IMR-90 (cell line): Measurements from ENCODE around the gene SERBP1. TPM values are rescaled to one million over a fixed set of nuclear protein-coding genes. Genes with fewer than 3 reads are reported as not detected.

Experiments
- ATAC-seq: fragments of 200-7000 bp; cut with Tn5 transposase; 2 replicates; pipeline ENCODE4 v1.9.1; 2020; ENCODE audit warnings: low read depth, mild to moderate bottlenecking, moderate library complexity
- BruUV-seq: library from RNA; stranded (reverse); fragments of 400-500 nt; replicated peaks from 2 replicates; lab custom pipeline; 2021; lab: Mats Ljungman, UMichigan
- CTCF ChIA-PET: fragments of 300-600 bp; formaldehyde crosslinking; extraction: SDS; loops from one replicate; lab custom pipeline; 2021; ENCODE audit warnings: antibody characterized with exemption; lab: Yijun Ruan, JAX
- POLR2A ChIA-PET: fragments of 300-600 bp; sonication (Branson Sonifier 250); formaldehyde crosslinking; loops from one replicate; lab custom pipeline; 2022; ENCODE audit warnings: antibody characterized with exemption; ENCODE audit not compliant: unreplicated experiment; lab: Charles Lee
- DNase-seq: peaks from one replicate; pipeline ENCODE4 v3.0.0; 2013
- H2AFZ ChIP-seq: replicated peaks from 2 replicates; pipeline ENCODE3; 2013; ENCODE audit warnings: low read length, mild to moderate bottlenecking; ENCODE audit not compliant: poor library complexity
- H2AK5ac ChIP-seq: 2 replicates; pipeline ENCODE4 v1.6.1; 2013; ENCODE audit warnings: low read depth, low read length, inconsistent platforms
- H2AK9ac ChIP-seq: replicated peaks from 2 replicates; pipeline ENCODE3; 2013; ENCODE audit warnings: mild to moderate bottlenecking, low read depth, low read length, moderate library complexity; ENCODE audit not compliant: poor library complexity
- H2BK120ac ChIP-seq: 2 replicates; pipeline ENCODE4 v1.6.1; 2013; ENCODE audit warnings: low read depth, low read length, inconsistent platforms
- H2BK15ac ChIP-seq: 3 replicates; pipeline ENCODE4 v1.6.1; 2013; ENCODE audit warnings: low read depth, low read length, inconsistent platforms
- H2BK20ac ChIP-seq: 2 replicates; pipeline ENCODE4 v1.6.1; 2013; ENCODE audit warnings: low read depth, mild to moderate bottlenecking, inconsistent platforms, low read length, moderate library complexity
- H2BK5ac ChIP-seq: 2 replicates; pipeline ENCODE4 v1.6.1; 2013; ENCODE audit warnings: mild to moderate bottlenecking, low read depth, low read length, inconsistent platforms; ENCODE audit not compliant: poor library complexity, severe bottlenecking
- H3K14ac ChIP-seq: replicated peaks from 2 replicates; pipeline ENCODE4 v1.6.1; 2013; ENCODE audit warnings: low read depth, low read length, inconsistent platforms
- H3K18ac ChIP-seq: 2 replicates; pipeline ENCODE4 v1.6.1; 2013; ENCODE audit warnings: low read depth, low read length, control low read depth
- H3K23ac ChIP-seq: 2 replicates; pipeline ENCODE4 v1.6.1; 2013; ENCODE audit warnings: low read depth, low read length, inconsistent platforms
- H3K27ac ChIP-seq: 2 replicates; pipeline ENCODE4 v1.5.1; 2013; ENCODE audit warnings: mild to moderate bottlenecking, control low read depth, low read length; ENCODE audit not compliant: insufficient read depth
- H3K27me3 ChIP-seq: 2 replicates; pipeline ENCODE4 v1.6.1; 2013; ENCODE audit warnings: low read length; ENCODE audit not compliant: control insufficient read depth, insufficient read depth
- H3K36me3 ChIP-seq: 2 replicates; pipeline ENCODE4 v1.6.1; 2013; ENCODE audit warnings: low read length, mixed read lengths; ENCODE audit not compliant: control insufficient read depth, insufficient read depth
- H3K4ac ChIP-seq: 2 replicates; pipeline ENCODE4 v1.6.1; 2013; ENCODE audit warnings: low read depth, low read length, inconsistent platforms
- H3K4me1 ChIP-seq: 2 replicates; pipeline ENCODE4 v1.6.1; 2013; ENCODE audit warnings: low read length, mixed read lengths; ENCODE audit not compliant: control insufficient read depth, insufficient read depth
- H3K4me2 ChIP-seq: 2 replicates; pipeline ENCODE4 v1.6.1; 2013; ENCODE audit warnings: low read depth, mild to moderate bottlenecking, control low read depth, low read length, moderate library complexity
- H3K4me3 ChIP-seq: 2 replicates; pipeline ENCODE4 v1.5.1; 2013; ENCODE audit warnings: low read depth, mild to moderate bottlenecking, control low read depth, low read length, moderate library complexity; ENCODE audit not compliant: insufficient read depth
- H3K56ac ChIP-seq: 2 replicates; pipeline ENCODE4 v1.6.1; 2013; ENCODE audit warnings: low read length, inconsistent platforms; ENCODE audit not compliant: insufficient read depth; ENCODE audit errors: extremely low read depth
- H3K79me1 ChIP-seq, 2 experiments: 2 replicates each; pipeline ENCODE4 v1.6.1; 2013; ENCODE audit warnings: low read length in 2 of 2, inconsistent platforms in 1 of 2, low read depth in 1 of 2
- H3K9ac ChIP-seq: 2 replicates; pipeline ENCODE4 v1.6.1; 2013; ENCODE audit warnings: low read depth, low read length, control low read depth
- H3K9me1 ChIP-seq: 2 replicates; pipeline ENCODE4 v1.6.1; 2013; ENCODE audit warnings: low read length, inconsistent platforms; ENCODE audit not compliant: insufficient read depth
- H3K9me3 ChIP-seq: 2 replicates; pipeline ENCODE4 v1.6.1; 2013; ENCODE audit warnings: low read length; ENCODE audit not compliant: control insufficient read depth, insufficient read depth
- H4K20me1 ChIP-seq: 2 replicates; pipeline ENCODE4 v1.6.1; 2013; ENCODE audit warnings: low read length, inconsistent platforms; ENCODE audit not compliant: insufficient read depth
- H4K5ac ChIP-seq: 2 replicates; pipeline ENCODE4 v1.6.1; 2013; ENCODE audit warnings: mild to moderate bottlenecking, low read depth, low read length, control low read depth
- H4K8ac ChIP-seq, 2 experiments: 2 replicates each; pipeline ENCODE4 v1.6.1; 2013; ENCODE audit warnings: low read depth in 2 of 2, low read length in 2 of 2, control low read depth in 1 of 2, inconsistent platforms in 1 of 2
- H4K91ac ChIP-seq: 2 replicates; pipeline ENCODE4 v1.6.1; 2013; ENCODE audit warnings: low read depth, low read length, inconsistent platforms; ENCODE audit not compliant: insufficient read depth
- BHLHE40 ChIP-seq: fragments of 150-350 bp; IDR thresholded peaks from 2 replicates; pipeline ENCODE4 v1.6.1; 2016; ENCODE audit warnings: mild to moderate bottlenecking, low read depth, low read length
- CEBPB ChIP-seq: IDR thresholded peaks from 2 replicates; pipeline ENCODE4 v1.6.1; 2012; ENCODE audit warnings: low read depth, low read length, improper control_type of control experiment
- CHD1 ChIP-seq: IDR thresholded peaks from 2 replicates; pipeline ENCODE4 v1.6.1; 2012; ENCODE audit warnings: low read depth, low read length, improper control_type of control experiment
- FOS ChIP-seq: fragments of 150-350 bp; IDR thresholded peaks from 2 replicates; pipeline ENCODE4 v1.6.1; 2016; ENCODE audit warnings: low read depth, low read length
- MAFK ChIP-seq: IDR thresholded peaks from 2 replicates; pipeline ENCODE4 v1.6.1; 2012; ENCODE audit warnings: low read depth, low read length, improper control_type of control experiment
- MAZ ChIP-seq: IDR thresholded peaks from 2 replicates; pipeline ENCODE4 v1.6.1; 2012; ENCODE audit warnings: low read depth, mild to moderate bottlenecking, low read length, improper control_type of control experiment, moderate library complexity, borderline replicate concordance
- MXI1 ChIP-seq: IDR thresholded peaks from 2 replicates; pipeline ENCODE4 v1.6.1; 2012; ENCODE audit warnings: low read depth, mild to moderate bottlenecking, low read length, moderate library complexity, borderline replicate concordance
- POLR2A ChIP-seq: IDR thresholded peaks from 2 replicates; pipeline ENCODE4 v1.6.1; 2012; ENCODE audit warnings: mild to moderate bottlenecking, low read depth, low read length
- RAD21 ChIP-seq: IDR thresholded peaks from 2 replicates; pipeline ENCODE4 v1.6.1; 2012; ENCODE audit warnings: low read length, improper control_type of control experiment
- RCOR1 ChIP-seq: IDR thresholded peaks from 2 replicates; pipeline ENCODE4 v1.6.1; 2012; ENCODE audit warnings: mild to moderate bottlenecking, low read length, improper control_type of control experiment; ENCODE audit not compliant: insufficient replicate concordance
- RFX5 ChIP-seq: IDR thresholded peaks from 2 replicates; pipeline ENCODE4 v1.8.0; 2012; ENCODE audit warnings: low read depth, mild to moderate bottlenecking, low read length, moderate library complexity
- SMC3 ChIP-seq: fragments of 150-350 bp; IDR thresholded peaks from 2 replicates; pipeline ENCODE4 v1.6.1; 2016; ENCODE audit warnings: low read depth, mild to moderate bottlenecking, antibody characterized with exemption, low read length, moderate library complexity
- WGBS, 2 experiments: methylation state at CpG; one replicate each; pipeline versions ENCODE4 v1.1.5 to v1.1.7; 2013; ENCODE audit warnings: missing lambda C conversion rate in 2 of 2; ENCODE audit not compliant: insufficient read length in 1 of 2; ENCODE audit errors: extremely low coverage in 2 of 2; 5-methylcytosine and 5-hydroxymethylcytosine counted together
- dilution Hi-C: fragments of 300-500 bp; cut with HindIII; formaldehyde crosslinking; loops from one replicate; pipeline ENCODE4 v1.14.3; 2018; ENCODE audit warnings: low sequenced_read_pairs; ENCODE audit not compliant: unreplicated experiment
- in situ Hi-C: fragments of 300-500 bp; cut with MboI; formaldehyde crosslinking; loops from 3 replicates; pipeline ENCODE4 v1.14.3; 2019; ENCODE audit warnings: low sequenced_read_pairs, inconsistent platforms, mixed read lengths
- intact Hi-C: fragments of 100-400 bp; cut with micrococcal nuclease; formaldehyde crosslinking; loops from 2 replicates; pipeline ENCODE4 v1.10.0; 2022
- polyA plus RNA-seq, 3 experiments: library from polyadenylated mRNA; depleted of rRNA; stranded (reverse); fragments of >200 nt; gene quantifications; 2 replicates each; pipeline ENCODE4 v1.2.3, GENCODE V29; 2012; ENCODE audit warnings: low replicate concordance in 1 of 3
- total RNA-seq: library from RNA; depleted of rRNA; stranded (reverse); fragments of >200 nt; gene quantifications from 2 replicates; pipeline ENCODE4 v1.2.3, GENCODE V29; 2012
- TF ChIP-seq, protein P1 (sequence below): fragments of 150-350 bp; IDR thresholded peaks from 2 replicates; pipeline ENCODE4 v1.6.1; 2017; ENCODE audit warnings: mild to moderate bottlenecking, antibody characterized with exemption, low read length, low read depth
- TF ChIP-seq, protein P2 (sequence below): fragments of 150-350 bp; IDR thresholded peaks from 2 replicates; pipeline ENCODE4 v1.6.1; 2016; ENCODE audit warnings: low read depth, mild to moderate bottlenecking, low read length, moderate library complexity, borderline replicate concordance
- TF ChIP-seq, protein P3 (sequence below): conservative IDR thresholded peaks from 2 replicates; pipeline ENCODE4 v1.5.1; 2012; ENCODE audit warnings: mild to moderate bottlenecking, low read depth, low read length, improper control_type of control experiment

Gene SERBP1
- total and polyA plus RNA-seq, 2 of the 4 experiments (the other 2 are of a cell fraction) = 94.1 to 153 TPM

DNA sequence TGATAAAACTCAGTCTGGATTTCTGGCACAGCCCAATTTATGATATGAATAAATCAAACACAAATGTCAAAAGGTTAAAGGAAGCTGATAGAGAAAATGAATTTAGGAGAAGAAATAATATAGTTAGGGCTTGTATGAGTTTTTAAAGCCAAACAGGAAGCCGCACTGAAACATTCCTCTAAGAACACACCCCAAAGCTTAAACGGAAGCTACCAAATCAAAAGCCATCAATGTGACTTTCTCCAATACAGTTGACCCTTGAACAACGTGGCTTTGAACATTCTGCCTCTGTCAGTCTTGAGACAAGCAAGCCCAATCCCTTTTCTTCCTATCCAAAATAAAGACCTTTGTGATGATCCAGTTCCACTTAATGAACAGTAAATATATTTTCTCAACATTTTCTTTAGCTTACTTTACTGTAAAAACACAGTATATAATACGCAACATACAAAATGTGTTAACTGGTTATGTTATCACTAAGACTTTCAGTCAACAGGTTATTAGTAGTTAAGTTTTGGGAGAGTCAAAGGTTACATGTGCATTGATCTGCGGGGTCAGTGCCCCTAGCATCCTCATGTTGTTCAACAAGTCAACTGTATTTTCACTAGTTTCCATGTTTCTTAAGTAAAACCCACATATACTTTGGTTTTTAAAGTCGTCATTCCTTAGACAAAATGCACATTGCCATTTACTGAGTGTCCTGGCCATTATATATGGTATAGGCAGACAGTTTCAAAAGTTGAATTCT is 11.2 kb downstream of the SERBP1 start:
- CTCF ChIA-PET = interaction anchor here (0.7 kb wide), 1 partner anchor 22 kb away, joined by 3 read pairs; no protein-coding TSS in a partner anchor
- intact Hi-C loops = no loop called here
- Histone ChIP-seq H3K9me3 (no peaks in the 10 kb centered on the region), H3K36me3 (peaks cover 49% of the 10 kb centered on the region), H3K27ac (no peak overlapping the region), H2AFZ (no peak overlapping the region), H3K18ac (no peak overlapping the region), H3K79me1 (peaks cover 11 to 53% of the 10 kb centered on the region in 2 experiments), H2AK5ac (no peak overlapping the region), H3K23ac (no peak overlapping the region), H3K4ac (no peak overlapping the region), H3K4me3 (no peak overlapping the region), H3K56ac (no peak overlapping the region), H4K5ac (no peak overlapping the region), H2BK120ac (no peak overlapping the region), H4K20me1 (peaks cover 34% of the 10 kb centered on the region), H4K91ac (no peak overlapping the region), H2BK20ac (no peak overlapping the region), H3K14ac (no peak overlapping the region), H3K4me1 (no peaks in the 10 kb centered on the region), H3K9ac (no peak overlapping the region), H3K4me2 (no peak overlapping the region), H3K27me3 (no peaks in the 10 kb centered on the region), H3K9me1 (no peaks in the 10 kb centered on the region; the same call in 1 of the 2 replicates), H2AK9ac (no peak overlapping the region), H4K8ac (no peak overlapping the region), H2BK15ac (no peak overlapping the region), H2BK5ac (no peak overlapping the region)
- 100% methylated on average over 1 of the region's 6 CpGs; no CpG with 5 or more reads in 1 of the 2 experiments for WGBS, 2 experiments
- dilution Hi-C loops = no loop called here
- BruUV-seq = no TSS peak
- in situ Hi-C loops = loop anchor here (25.0 kb wide), 1 partner anchor 343 kb away; no protein-coding TSS in a partner anchor
- POLR2A ChIA-PET = interaction anchor here (0.6 kb wide), 1 partner anchor 189 kb away, joined by 3 read pairs; no protein-coding TSS in a partner anchor
- DNase-seq = no peak
- no peak for ATAC-seq
- TF ChIP-seq CHD1 = no peak
- TF ChIP-seq FOS = no peak
- TF ChIP-seq, protein P1, sequence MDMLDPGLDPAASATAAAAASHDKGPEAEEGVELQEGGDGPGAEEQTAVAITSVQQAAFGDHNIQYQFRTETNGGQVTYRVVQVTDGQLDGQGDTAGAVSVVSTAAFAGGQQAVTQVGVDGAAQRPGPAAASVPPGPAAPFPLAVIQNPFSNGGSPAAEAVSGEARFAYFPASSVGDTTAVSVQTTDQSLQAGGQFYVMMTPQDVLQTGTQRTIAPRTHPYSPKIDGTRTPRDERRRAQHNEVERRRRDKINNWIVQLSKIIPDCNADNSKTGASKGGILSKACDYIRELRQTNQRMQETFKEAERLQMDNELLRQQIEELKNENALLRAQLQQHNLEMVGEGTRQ = no peak
- no peak for TF ChIP-seq CEBPB
- TF ChIP-seq BHLHE40 = no peak
- TF ChIP-seq MAZ = no peak
- TF ChIP-seq RCOR1 = no peak
- TF ChIP-seq POLR2A = no peak
- TF ChIP-seq, protein P2, sequence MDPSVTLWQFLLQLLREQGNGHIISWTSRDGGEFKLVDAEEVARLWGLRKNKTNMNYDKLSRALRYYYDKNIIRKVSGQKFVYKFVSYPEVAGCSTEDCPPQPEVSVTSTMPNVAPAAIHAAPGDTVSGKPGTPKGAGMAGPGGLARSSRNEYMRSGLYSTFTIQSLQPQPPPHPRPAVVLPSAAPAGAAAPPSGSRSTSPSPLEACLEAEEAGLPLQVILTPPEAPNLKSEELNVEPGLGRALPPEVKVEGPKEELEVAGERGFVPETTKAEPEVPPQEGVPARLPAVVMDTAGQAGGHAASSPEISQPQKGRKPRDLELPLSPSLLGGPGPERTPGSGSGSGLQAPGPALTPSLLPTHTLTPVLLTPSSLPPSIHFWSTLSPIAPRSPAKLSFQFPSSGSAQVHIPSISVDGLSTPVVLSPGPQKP = no peak
- no peak for TF ChIP-seq RFX5
- TF ChIP-seq MAFK = no peak
- TF ChIP-seq SMC3 = no peak
- TF ChIP-seq MXI1 = no peak
- TF ChIP-seq, protein P3, sequence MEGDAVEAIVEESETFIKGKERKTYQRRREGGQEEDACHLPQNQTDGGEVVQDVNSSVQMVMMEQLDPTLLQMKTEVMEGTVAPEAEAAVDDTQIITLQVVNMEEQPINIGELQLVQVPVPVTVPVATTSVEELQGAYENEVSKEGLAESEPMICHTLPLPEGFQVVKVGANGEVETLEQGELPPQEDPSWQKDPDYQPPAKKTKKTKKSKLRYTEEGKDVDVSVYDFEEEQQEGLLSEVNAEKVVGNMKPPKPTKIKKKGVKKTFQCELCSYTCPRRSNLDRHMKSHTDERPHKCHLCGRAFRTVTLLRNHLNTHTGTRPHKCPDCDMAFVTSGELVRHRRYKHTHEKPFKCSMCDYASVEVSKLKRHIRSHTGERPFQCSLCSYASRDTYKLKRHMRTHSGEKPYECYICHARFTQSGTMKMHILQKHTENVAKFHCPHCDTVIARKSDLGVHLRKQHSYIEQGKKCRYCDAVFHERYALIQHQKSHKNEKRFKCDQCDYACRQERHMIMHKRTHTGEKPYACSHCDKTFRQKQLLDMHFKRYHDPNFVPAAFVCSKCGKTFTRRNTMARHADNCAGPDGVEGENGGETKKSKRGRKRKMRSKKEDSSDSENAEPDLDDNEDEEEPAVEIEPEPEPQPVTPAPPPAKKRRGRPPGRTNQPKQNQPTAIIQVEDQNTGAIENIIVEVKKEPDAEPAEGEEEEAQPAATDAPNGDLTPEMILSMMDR = no peak
- no peak for TF ChIP-seq RAD21
